Astrocyte of the spinal cord (primary cell): Measurements from ENCODE around the gene TRPM3.

Source experiments
- DNase-seq: peaks from one replicate; pipeline ENCODE4 v3.0.0; 2011; ENCODE audit warnings: low read depth, low spot score
- H3K4me3 ChIP-seq: 2 replicates; pipeline ENCODE4 v1.5.1; 2011; ENCODE audit warnings: low read depth, mild to moderate bottlenecking, low read length, moderate library complexity
- in situ Hi-C: cut with HindIII; loops from 2 replicates; pipeline ENCODE4 v1.10.0; 2017; ENCODE audit warnings: low sequenced_read_pairs
- TF ChIP-seq, protein P1 (sequence below): IDR thresholded peaks from 2 replicates; pipeline ENCODE4 v1.5.1; 2012; ENCODE audit warnings: low read depth, mild to moderate bottlenecking, low read length, inconsistent platforms

TRPM3 gene

DNA sequence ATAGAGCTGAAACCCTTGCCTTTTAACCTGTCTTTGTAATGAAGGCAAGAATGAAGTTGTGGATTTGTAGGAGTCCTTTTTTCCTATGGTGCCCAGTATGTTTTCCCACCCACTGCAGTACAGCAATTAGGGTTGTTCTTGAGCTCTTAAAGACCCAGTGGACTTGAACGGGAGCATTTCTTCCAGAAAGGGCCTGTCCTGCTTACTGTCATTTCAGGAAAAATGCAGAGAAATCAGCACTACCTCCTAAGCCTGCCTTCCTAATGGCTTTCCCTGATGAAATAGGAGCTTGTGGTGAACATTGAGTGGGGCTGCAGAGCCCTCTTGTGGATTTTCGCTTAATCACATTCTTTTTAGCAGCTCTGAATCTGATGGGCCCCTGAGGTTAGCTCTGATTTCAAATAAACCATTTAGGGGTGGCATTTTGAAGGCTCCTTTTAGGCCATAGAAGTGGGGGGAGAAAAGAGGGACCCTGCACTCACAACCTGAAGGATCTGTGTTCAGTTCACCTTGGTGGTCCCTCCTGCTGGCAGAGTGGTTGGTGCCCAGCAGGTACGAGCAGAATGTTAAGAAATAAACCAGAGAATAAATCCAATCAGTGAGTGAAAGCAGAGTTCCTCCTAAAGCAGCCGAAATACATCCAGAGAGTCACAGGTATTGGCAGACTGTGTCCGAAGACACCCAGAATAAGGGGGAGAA lies 519.0 kb downstream of the TRPM3 start:
- DNase-seq: peak; percentile 90
- H3K4me3 ChIP-seq: no peak overlapping the region
- TF ChIP-seq, protein P1, sequence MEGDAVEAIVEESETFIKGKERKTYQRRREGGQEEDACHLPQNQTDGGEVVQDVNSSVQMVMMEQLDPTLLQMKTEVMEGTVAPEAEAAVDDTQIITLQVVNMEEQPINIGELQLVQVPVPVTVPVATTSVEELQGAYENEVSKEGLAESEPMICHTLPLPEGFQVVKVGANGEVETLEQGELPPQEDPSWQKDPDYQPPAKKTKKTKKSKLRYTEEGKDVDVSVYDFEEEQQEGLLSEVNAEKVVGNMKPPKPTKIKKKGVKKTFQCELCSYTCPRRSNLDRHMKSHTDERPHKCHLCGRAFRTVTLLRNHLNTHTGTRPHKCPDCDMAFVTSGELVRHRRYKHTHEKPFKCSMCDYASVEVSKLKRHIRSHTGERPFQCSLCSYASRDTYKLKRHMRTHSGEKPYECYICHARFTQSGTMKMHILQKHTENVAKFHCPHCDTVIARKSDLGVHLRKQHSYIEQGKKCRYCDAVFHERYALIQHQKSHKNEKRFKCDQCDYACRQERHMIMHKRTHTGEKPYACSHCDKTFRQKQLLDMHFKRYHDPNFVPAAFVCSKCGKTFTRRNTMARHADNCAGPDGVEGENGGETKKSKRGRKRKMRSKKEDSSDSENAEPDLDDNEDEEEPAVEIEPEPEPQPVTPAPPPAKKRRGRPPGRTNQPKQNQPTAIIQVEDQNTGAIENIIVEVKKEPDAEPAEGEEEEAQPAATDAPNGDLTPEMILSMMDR: peak; percentile 71
- in situ Hi-C loops: no loop called here

DNA sequence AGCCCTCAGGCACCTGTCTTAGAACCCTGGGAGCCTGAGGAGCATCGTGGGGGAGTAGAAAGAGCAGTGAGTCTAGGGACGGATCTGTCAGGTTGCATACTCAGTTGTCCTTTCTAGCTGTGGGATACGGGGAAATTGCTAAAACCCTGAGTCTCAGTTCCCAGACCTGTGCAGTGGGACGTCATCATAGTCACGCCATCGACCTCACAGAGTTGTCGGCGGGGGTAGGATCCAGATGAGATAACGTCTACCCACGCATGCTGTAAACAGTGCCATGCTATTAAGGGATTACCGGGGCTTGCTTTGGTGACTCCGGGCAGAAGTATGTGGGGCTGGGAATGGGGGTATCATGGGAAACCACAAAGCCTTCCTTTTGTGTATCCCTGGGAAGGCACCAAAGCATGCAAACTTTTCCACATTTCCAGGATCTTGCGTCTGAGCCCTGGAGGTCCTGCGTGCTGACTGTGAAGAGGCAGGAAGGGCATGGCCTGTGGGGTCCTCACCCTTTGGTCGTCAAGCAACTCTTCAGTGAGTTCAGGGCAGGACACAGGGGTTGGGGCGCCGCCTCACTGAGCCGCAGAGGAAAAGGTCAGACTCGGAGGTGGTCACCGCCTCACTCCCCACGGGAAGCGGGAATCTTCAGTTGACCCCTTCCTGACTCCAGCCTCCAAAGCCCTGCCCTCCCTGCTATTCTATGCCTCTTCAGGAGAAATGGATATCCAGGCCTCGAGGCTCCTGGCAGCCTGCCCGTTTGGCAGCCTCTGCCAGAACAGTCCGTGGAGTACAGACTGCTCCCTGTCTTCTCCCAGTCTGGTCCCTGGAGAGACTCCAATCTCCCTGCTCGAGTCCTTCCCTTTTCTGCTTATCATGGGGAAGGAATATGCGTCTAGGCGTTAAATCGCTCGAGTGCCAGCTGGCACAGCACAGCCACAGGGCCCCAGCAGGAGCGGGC lies 520.1 kb downstream of the TRPM3 start:
- peak; percentile 96 for DNase-seq
- in situ Hi-C loops: no loop called here
- H3K4me3 ChIP-seq: peak overlapping the region; percentile 1

DNA sequence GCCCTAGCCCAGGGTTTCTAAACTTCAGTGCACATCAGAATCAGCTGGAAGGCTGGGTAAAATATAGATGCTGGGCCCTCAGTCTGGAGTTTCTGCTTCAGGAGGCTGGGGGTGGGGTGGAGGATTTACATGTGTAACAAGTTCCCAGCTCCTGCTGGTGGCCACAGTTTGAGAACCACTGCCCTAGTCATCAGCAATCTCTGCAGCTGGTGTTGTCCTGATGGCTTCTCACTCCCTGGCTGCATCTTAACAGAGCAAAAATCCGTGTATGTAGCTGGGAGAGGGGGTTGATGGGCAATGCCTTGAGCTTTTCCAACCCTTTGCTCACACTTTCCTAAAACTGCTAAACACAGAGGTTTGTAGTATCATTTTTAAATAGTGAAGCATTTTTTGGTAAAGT lies 520.9 kb downstream of the TRPM3 start:
- no peak overlapping the region for H3K4me3 ChIP-seq
- TF ChIP-seq, protein P1: no peak
- DNase-seq: peak; percentile 79
- in situ Hi-C loops: no loop called here

More for the DNA sequence above, 520.1 kb downstream of the TRPM3 start:
- TF ChIP-seq, protein P1: no peak

DNA sequence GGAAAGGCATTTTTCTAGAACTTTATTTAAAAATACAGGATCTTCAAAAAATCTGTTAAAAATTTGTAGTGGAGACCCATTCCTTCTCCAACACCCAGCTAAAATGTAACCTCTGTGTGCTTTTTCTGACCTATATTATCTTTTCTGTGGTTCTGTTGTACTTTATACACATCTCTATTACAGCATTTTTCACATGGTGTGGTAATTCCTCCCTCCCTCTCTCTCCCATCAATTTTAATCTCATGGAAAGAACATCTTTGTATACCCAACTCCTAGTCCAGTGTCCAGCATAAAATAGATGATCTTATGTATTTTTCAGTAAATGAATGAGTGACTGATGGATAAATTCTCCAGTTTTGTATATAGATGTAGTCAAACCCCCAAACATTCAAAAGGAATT lies 523.5 kb downstream of the TRPM3 start:
- DNase-seq: no peak
- TF ChIP-seq, protein P1: no peak
- in situ Hi-C loops: no loop called here
- H3K4me3 ChIP-seq: no peak overlapping the region

DNA sequence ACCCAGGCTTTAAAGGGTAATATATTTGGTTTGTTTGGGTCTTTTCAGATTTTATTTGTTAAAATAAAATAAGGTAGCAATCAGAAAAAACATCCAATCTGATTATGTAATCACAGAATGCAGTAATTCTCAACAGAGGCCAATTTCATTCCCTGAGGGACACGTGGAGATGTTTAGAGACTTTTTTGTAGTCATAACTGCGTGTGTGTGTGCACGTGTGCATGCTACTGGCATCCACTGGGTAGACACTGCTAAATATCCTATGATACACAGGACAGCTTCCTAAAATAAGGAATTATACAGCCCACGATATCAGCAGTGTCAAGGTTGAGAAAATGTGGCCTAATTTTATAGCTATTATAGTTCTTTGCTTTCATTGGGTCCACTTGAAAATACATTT lies 526.2 kb downstream of the TRPM3 start:
- DNase-seq: no peak
- TF ChIP-seq, protein P1: no peak
- in situ Hi-C loops: no loop called here
- no peak overlapping the region for H3K4me3 ChIP-seq

DNA sequence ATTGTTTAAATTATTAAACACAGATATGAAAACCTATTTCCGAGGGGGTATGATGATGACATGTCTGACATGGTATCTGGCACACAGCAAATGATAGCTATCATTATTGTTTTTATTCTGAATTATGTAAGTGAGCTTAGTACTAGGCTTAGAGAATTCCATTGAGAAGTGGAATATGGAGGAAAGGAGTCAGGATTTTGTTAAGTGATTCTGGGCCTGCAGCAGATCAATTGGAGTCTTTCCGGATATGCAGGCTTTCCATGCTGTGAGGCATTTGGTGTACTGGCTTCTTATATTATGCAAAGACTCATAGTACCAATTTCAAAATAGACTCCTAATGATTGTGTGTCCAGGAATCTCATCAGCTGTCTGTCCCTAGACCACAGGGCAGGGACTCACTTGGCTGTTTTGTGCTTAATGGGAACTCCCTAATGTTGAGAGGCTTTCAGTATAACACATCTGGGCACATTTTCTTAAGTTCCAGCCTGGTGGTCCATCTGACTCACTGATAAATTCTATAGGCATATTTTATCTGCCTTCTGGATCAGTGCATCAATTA lies 527.0 kb downstream of the TRPM3 start:
- TF ChIP-seq, protein P1: no peak
- no peak overlapping the region for H3K4me3 ChIP-seq
- DNase-seq: no peak
- in situ Hi-C loops: no loop called here
